IPS-15b (cell line): ENCODE measurements around the gene CFAP157.
A peak's percentile ranks its signal among the peaks of the same experiment; 100 is the strongest.

Experiments
- H3K27me3 ChIP-seq: one replicate; pipeline ENCODE4 v1.6.1; 2013; ENCODE audit warnings: low read length; ENCODE audit not compliant: control insufficient read depth, insufficient read depth
- H3K36me3 ChIP-seq: one replicate; pipeline ENCODE4 v1.6.1; 2013; ENCODE audit warnings: low read length; ENCODE audit not compliant: control insufficient read depth, insufficient read depth
- H3K4me1 ChIP-seq: one replicate; pipeline ENCODE4 v1.6.1; 2013; ENCODE audit warnings: mild to moderate bottlenecking, low read length; ENCODE audit not compliant: control insufficient read depth, insufficient read depth
- H3K4me3 ChIP-seq: one replicate; pipeline ENCODE4 v1.5.1; 2013; ENCODE audit warnings: low read depth, low read length
- H3K9ac ChIP-seq: one replicate; pipeline ENCODE4 v1.6.1; 2013; ENCODE audit warnings: low read depth, mild to moderate bottlenecking, low read length
- H3K9me3 ChIP-seq: one replicate; pipeline ENCODE4 v1.6.1; 2013; ENCODE audit warnings: mild to moderate bottlenecking, low read length; ENCODE audit not compliant: control insufficient read depth, insufficient read depth

Gene CFAP157

DNA sequence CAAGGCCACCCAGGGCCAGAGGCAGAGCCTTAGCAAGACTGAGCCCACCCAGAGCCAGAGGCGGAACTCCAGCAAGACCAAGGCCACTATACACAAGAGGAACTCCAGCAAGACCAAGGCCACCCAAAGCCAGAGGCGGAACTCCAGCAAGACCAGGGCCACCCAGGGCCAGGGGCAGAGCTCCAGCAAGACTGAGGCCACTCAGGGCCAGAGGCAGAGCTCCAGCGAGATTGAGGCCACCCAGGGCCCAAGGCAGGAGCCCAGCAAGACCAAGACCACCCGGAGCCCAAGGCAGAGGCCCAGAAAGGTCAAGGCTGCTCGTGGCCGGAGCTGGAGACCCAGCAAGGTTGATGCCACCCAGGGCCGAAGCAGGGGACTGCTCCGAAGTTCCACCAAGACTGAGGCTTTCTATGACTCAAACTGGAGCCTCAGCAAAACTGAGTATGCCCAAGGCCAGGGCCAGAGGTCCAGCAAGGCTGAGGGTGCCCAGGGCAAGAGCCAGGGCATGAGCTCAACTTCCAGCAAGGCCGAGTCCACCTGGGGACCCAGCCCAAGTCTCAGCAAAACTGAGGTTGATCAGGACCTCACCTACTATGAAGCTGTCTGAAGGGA lies 24.1 kb downstream of the CFAP157 start:
- peaks cover 6% of the 10 kb centered on the region for H3K4me1 ChIP-seq

DNA sequence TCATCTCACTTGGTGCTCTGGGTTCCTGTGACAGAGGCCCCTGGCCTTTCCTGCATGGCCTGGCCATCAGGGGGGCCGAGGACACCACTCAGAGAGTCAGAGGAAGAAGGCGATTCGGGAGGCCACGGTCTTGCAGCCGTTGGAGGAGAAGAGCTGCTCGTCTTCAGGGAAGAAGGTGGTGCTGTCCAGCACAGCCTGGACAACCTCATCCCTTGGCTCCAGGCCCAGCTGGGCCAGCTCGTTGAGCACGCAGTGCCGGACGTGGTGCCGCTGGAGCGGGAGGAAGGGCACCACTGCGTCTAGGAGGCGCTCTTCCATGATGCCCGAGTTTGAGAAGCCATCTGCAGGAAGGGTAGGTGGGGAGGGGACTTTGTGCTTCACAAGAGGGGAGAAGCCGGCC lies 25.1 kb downstream of the CFAP157 start:
- Histone ChIP-seq H3K36me3 (no peaks in the 10 kb centered on the region), H3K4me3 (no peak overlapping the region), H3K9me3 (no peaks in the 10 kb centered on the region), H3K4me1 (peaks cover 6% of the 10 kb centered on the region), H3K27me3 (no peaks in the 10 kb centered on the region), H3K9ac (no peak overlapping the region)

More for the DNA sequence above, 24.1 kb downstream of the CFAP157 start:
- no peaks in the 10 kb centered on the region for H3K36me3 ChIP-seq
- no peak overlapping the region for H3K9ac ChIP-seq
- H3K9me3 ChIP-seq: no peaks in the 10 kb centered on the region
- no peaks in the 10 kb centered on the region for H3K27me3 ChIP-seq
- H3K4me3 ChIP-seq: no peak overlapping the region

DNA sequence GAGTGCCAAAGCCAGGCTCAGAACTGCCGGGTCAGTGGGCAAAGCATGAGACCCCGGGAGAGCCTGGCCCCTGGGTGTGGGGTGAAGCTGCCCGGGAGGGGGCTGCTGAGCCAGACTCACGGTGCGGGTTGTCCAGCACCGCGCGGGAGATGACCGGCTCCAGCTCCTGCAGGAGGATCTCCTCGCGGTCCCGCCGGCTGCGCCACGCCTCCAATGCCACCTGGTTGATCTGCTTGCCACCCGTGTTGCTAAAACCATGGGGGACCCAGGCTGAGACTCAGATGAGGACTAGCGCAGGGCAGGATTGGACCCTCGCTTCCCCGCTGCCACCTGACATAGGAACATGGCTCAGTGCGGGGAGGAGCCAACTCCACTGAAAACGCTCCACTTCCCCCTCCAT lies 25.7 kb downstream of the CFAP157 start:
- H3K27me3 ChIP-seq: no peaks in the 10 kb centered on the region
- no peaks in the 10 kb centered on the region for H3K9me3 ChIP-seq
- no peak overlapping the region for H3K9ac ChIP-seq
- H3K4me1 ChIP-seq: peaks cover 6% of the 10 kb centered on the region
- no peaks in the 10 kb centered on the region for H3K36me3 ChIP-seq
- no peak overlapping the region for H3K4me3 ChIP-seq

DNA sequence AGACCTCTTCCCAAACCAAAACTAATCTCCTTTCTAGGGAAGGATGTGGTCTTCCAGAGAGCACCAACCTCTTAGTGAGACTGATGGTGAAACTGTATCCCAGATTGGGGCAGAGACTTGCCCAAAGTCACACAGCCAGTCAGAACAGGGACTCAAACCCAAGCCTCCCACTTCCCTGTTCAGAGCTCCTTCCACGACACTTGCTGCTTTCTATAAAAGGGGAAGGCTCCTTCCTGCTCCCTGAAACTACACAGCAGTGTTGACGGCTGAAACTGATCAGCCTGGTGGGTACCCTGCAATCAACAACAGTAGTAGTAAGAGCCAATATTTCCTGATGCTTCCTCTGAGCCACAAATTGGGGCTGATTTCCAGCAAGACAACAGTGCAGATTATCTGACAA lies 26.8 kb downstream of the CFAP157 start:
- H3K9ac ChIP-seq: no peak overlapping the region
- no peaks in the 10 kb centered on the region for H3K9me3 ChIP-seq
- H3K4me1 ChIP-seq: peaks cover 6% of the 10 kb centered on the region
- H3K4me3 ChIP-seq: no peak overlapping the region
- H3K27me3 ChIP-seq: no peaks in the 10 kb centered on the region
- no peaks in the 10 kb centered on the region for H3K36me3 ChIP-seq

DNA sequence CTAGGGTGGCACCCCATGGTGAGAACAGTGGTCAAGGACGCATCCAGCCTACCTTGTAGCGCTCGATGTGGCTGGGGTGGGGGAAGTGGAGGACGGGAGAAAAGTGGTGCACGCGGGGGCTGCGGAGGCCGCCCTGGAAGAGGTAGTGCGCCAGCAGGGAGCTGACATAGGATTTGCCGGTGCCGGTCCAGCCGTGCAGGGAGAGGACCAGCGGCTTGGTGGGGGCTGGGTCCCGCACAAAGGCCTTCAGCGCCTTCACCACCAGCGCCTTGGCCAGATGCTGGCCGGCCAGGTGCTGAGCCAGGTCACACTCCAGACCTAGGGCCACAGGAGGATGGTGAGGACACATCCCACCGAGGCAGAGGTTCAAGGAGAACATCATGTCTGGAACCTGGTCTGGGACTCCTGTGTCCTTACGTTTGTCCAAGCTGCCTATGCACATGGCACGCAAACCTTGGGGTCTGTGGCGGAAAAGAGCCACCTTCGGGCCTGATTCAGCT lies 27.5 kb downstream of the CFAP157 start:
- Histone ChIP-seq H3K4me3 (peak overlapping the region; percentile 84), H3K9me3 (no peaks in the 10 kb centered on the region), H3K36me3 (no peaks in the 10 kb centered on the region), H3K27me3 (no peaks in the 10 kb centered on the region), H3K9ac (peak overlapping the region; percentile 49), H3K4me1 (peaks cover 6% of the 10 kb centered on the region)

DNA sequence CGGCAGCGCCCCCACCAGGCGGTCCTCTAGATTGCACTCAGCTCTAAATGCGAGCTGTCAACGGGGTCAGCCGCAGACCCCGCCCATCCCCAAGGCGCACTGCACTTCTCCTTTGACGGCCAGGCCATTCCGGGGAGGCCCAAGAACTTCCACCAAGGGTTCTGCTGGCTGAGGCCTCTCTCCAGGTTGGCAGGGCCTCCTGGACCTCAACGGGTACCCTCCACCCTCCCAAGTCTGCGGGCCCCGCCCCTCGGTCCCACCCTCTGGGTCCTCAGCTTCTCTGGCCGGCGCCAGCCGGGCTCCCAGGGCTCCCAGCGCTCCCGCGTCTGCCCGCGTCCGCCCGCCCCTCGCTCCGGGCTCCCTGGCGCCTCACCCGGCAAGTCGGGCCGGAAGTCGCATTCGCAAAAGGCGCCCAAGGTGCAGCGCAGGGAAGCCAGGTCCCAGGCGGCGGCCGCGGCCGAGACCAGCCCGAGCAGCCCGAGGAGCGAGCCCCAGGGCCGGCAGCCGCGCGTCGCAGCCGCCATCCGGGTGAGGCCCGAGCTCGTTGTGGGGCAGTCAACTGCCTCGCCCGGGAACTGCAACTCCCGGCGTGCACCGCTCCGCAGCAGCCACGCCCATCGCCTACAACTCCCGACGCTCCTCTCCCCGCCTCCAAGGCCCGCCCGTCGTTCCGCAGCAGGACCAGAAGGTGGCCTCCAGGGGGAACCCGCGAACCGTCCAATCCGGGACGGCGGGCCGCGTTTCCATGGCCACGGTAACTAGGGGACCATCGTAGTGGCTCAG lies 28.1 kb downstream of the CFAP157 start, which contains the start of gene TOR2A:
TOR2A (minus strand) TSS at position 548 of the 783 bp plus-strand sequence; CDS start at position 524, 24 bp downstream.
- Histone ChIP-seq H3K9ac (peak within 1 kb of the TSS; percentile 49), H3K36me3 (no peaks in the 10 kb centered on the region), H3K4me3 (peak within 1 kb of the TSS; percentile 84), H3K27me3 (no peaks in the 10 kb centered on the region), H3K4me1 (peaks cover 6% of the 10 kb centered on the region), H3K9me3 (no peaks in the 10 kb centered on the region)

DNA sequence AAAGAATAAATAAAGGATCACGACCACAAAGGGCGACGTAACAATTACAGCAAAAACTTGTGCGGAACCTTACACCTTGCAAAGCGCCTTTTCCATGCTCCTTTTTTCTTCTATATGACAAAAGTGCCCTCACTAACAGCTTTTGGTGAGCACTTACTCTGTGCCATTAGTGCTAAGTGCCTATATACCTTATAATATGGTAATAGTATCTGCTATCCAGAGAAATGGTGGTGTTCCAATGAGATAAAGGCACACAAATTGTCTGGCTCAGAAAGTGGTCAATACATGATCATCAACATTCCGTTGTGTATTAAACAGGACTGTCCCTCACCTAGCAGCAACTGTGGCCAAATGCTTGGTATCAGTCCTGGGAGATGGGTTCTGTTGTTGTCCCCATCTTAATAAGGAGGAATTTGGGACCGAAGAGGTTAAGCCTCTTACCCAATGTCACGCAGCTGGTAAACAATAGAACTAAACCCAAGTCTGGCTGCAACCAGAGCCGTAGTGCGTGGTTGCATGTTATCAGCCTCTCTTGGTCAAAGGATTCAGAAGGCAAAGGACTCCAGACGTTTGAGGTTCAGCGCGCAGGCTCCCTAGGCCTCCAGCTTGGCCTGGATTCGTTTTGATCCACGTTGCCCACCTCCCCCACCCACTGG lies 28.9 kb downstream of the CFAP157 start:
- no peaks in the 10 kb centered on the region for H3K27me3 ChIP-seq
- H3K36me3 ChIP-seq: no peaks in the 10 kb centered on the region
- H3K4me3 ChIP-seq: no peak overlapping the region
- H3K4me1 ChIP-seq: peaks cover 6% of the 10 kb centered on the region
- no peaks in the 10 kb centered on the region for H3K9me3 ChIP-seq
- H3K9ac ChIP-seq: no peak overlapping the region

DNA sequence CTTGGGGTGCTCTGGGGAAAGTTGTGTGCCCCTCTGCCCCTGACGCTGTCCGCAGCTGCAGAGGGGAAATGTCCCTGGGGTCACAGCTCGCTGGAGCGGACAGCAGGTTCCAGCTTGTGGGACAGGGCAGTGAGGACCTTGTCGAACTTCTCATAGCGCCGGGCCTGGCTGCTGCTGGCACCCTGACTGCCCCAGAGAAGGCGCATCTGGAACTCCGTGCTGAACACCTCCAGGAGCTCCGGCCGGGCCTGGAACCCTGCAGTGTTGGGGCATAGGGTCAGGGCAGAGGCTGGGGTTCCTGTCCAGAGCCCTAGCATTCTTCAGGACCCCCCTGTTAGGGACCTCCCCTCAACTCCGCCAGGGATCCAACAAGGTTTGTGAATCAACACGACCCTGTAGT lies 31.9 kb downstream of the CFAP157 start:
- no peaks in the 10 kb centered on the region for H3K9me3 ChIP-seq
- peaks cover 2% of the 10 kb centered on the region for H3K27me3 ChIP-seq
- peaks cover 6% of the 10 kb centered on the region for H3K4me1 ChIP-seq
- no peaks in the 10 kb centered on the region for H3K36me3 ChIP-seq
- H3K4me3 ChIP-seq: no peak overlapping the region
- no peak overlapping the region for H3K9ac ChIP-seq

DNA sequence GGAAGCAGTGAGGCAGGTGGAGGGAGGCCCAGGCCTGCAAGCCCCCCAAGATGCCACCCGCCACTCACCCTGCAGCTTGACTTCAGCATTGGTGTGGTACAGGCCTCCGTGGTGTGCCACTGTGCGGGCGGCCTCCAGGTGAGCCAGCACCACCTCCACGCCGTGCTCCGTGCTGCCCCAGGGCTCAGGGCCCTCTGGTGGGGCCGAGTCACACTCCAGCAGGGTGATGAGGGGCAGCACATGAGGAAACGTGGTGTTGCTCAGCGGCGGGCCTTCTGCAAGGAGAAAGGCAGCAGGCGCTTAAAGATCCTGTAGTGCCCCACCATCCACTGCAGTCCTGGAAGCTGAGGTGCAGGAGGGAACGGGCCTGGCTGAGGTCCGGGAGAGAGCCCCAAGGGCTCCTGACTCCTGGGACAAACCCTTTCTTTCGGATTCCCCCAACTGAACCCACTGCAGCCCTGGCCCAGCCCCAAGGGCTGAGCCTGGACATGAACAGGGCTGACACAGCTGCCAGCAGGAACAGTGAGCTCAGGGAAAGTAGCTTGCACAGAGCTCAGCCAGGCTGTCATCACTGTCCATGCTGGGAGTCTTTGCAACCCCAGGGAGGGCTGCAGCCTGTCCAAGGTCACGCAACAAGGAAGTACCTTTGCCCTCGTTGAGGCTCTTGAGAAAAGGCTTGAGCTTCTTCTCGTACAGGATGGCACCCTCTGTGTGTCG lies 33.0 kb downstream of the CFAP157 start:
- peaks cover 3% of the 10 kb centered on the region for H3K4me1 ChIP-seq
- H3K9ac ChIP-seq: no peak overlapping the region
- no peak overlapping the region for H3K4me3 ChIP-seq
- H3K36me3 ChIP-seq: no peaks in the 10 kb centered on the region
- H3K27me3 ChIP-seq: peaks cover 2% of the 10 kb centered on the region
- no peaks in the 10 kb centered on the region for H3K9me3 ChIP-seq

DNA sequence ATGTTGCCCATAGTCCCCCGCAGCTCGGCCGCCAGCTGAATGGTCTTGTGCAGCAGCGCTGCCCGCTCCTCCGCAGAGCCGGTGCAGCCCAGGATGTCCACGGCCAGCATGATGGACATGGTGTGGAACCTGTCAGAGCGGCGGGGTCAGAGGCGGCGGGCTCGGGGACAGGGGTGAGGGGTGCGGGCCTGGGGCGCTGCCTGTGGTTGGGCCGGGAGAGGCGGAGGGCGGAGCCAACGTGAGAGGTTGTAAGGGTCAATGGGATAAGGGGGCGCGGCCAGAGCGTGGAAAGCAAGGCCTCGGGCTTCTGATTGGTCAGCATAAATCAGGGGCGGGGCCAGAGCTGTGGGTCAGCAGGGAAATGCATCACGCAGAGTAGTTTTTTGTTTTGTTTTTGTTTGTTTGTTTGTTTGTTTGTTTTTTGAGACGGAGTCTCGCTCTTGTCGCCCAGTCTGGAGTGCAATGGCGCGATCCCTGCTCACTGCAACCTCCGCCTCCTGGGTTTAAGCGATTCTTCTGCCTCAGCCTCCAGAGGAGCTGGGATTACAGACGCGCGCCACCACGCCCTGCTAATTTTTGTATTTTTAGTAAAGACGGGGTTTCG lies 35.1 kb downstream of the CFAP157 start:
- no peaks in the 10 kb centered on the region for H3K9me3 ChIP-seq
- H3K9ac ChIP-seq: no peak overlapping the region
- no peaks in the 10 kb centered on the region for H3K4me1 ChIP-seq
- H3K4me3 ChIP-seq: peak overlapping the region; percentile 64
- no peaks in the 10 kb centered on the region for H3K36me3 ChIP-seq
- peaks cover 2% of the 10 kb centered on the region for H3K27me3 ChIP-seq

DNA sequence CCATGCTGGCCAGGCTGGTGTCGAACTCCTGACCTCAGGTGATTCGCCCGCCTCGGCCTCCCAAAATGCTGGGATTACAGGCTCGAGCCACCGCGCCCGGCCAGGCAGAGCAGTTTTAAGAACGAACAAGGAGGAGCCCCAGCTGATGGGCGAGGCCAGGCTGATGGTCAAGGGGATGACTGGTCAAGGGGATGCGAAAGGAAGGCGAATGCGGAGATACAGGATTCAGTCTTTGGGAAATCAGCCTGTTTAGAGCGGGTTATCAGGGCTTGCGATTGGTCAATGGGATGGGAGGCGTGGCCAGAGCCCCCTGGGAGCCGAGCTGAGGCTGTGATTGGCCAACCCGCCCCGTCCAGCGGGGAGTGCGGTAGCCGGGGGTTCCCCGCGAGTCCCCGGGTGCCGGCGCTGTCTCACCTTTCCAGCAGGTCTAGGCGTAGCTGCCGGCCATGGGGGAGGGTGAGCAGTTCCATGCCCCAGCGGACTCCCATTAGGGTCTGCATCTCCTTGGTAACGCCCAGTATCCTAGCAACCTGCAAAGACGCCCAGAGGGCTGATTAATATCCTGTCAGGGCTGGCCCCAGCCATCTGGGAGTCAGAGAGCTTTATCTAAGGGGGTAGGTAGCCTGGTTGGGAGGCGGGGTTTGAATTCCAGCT lies 35.8 kb downstream of the CFAP157 start:
- no peaks in the 10 kb centered on the region for H3K4me1 ChIP-seq
- peaks cover 2% of the 10 kb centered on the region for H3K27me3 ChIP-seq
- H3K4me3 ChIP-seq: peak overlapping the region; percentile 64
- H3K36me3 ChIP-seq: no peaks in the 10 kb centered on the region
- H3K9ac ChIP-seq: no peak overlapping the region
- H3K9me3 ChIP-seq: no peaks in the 10 kb centered on the region
